Stimulated activated CD4-positive, alpha-beta T cell treated with anti-CD3 and anti-CD28 coated beads, Interleukin-4, amount 100 ng/mL, for 1 hour (primary cell): ENCODE measurements around the gene DDX20.

ENCODE experiments used
- DNase-seq: peaks from one replicate; pipeline ENCODE4 v3.0.0-alpha.2; 2020

The DDX20 gene, protein sequence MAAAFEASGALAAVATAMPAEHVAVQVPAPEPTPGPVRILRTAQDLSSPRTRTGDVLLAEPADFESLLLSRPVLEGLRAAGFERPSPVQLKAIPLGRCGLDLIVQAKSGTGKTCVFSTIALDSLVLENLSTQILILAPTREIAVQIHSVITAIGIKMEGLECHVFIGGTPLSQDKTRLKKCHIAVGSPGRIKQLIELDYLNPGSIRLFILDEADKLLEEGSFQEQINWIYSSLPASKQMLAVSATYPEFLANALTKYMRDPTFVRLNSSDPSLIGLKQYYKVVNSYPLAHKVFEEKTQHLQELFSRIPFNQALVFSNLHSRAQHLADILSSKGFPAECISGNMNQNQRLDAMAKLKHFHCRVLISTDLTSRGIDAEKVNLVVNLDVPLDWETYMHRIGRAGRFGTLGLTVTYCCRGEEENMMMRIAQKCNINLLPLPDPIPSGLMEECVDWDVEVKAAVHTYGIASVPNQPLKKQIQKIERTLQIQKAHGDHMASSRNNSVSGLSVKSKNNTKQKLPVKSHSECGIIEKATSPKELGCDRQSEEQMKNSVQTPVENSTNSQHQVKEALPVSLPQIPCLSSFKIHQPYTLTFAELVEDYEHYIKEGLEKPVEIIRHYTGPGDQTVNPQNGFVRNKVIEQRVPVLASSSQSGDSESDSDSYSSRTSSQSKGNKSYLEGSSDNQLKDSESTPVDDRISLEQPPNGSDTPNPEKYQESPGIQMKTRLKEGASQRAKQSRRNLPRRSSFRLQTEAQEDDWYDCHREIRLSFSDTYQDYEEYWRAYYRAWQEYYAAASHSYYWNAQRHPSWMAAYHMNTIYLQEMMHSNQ

DNA sequence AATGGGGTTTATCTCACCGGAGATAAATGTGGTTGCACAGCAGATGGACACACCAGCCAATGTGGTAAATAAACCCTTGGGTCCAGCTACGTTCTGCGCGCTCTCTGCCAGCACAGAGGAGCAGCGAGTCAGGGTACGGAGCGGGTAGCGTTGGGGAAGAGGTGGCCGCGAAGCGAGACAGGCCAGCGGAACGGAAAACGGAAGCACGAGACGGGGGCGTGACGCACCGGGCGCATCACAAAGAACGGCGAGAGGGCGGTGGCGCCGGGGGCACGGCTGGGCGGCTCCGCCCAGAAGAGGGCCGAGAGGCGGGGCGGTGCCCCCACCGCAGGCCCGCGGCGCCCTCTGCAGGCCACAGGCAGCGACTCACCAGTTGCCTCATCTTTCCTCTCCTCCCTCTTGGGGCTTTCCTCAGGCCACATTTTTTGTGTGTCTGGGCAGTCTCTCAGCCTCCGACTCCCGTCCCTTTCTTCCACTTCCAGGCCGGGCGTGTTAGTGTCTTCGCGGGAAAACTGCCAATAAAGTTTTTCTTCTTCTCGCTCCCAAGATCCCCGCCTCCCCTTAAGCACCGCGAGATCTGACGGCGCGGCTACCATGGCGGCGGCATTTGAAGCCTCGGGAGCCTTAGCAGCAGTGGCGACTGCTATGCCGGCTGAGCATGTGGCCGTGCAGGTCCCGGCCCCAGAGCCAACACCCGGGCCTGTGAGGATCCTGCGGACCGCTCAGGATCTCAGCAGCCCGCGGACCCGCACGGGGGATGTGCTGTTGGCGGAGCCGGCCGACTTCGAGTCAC is at the start of gene DDX20:
TSS of gene DDX20 (plus strand) at position 571 of the 793 bp plus-strand sequence. CDS start at position 595, 24 bp downstream.
- DNase-seq = peak; percentile 92

DNA sequence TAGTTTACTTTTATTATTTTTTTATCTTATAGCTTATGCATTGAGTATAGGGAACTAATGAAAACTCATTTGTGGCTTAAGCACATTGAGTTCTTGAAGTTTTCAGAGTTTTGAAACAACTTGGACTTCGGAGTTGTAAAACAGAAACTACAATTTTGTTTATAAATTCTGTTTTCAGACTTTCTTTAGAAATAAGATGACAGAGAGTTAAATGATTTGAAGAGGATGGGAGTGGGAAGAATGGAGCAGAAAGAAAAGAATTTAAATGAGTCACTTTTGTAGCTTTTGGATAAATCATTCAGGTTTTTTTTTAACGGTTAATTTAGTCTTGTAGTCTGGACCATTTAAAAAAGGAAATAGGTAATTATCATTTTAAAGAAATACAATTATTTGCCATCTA is 48.8 kb upstream of the DDX20 start:
- DNase-seq = no peak

DNA sequence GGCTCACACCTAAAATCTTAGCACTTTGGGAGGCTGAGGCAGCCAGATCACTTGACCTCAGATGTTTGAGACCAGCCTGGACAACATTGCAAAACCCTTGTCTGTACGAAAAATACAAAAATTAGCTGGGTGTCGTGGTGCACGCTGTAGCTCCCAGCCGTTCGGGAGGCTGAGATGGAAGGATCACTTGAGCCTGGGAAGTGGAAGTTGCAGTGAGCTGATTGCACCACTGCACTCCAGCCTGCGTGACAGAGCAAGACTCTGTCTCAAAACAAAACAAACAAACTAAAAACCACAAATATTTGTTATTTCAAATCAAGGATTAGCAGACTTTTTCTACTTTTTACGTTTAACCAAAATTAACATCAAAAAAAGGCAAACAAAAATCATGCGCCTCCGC is 47.8 kb upstream of the DDX20 start:
- no peak for DNase-seq

DNA sequence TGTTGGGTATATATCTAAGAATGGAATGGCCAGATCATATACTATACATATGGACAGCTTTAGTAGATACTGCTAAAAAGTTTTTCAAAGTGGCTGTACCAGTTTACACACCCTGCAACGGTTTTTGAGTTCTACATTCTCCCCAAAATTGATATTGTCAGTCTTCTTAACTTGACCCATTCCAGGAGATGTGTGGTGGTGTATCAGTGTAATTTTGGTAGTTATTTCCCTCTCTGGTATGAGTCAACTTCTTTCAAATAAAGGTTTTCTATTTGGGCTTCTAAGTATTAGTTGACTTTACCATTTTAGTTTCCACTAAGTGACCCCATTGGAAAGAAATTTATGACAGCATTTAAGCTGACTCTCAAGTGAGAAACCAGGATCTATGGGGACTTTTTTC is 45.7 kb upstream of the DDX20 start:
- DNase-seq = no peak

DNA sequence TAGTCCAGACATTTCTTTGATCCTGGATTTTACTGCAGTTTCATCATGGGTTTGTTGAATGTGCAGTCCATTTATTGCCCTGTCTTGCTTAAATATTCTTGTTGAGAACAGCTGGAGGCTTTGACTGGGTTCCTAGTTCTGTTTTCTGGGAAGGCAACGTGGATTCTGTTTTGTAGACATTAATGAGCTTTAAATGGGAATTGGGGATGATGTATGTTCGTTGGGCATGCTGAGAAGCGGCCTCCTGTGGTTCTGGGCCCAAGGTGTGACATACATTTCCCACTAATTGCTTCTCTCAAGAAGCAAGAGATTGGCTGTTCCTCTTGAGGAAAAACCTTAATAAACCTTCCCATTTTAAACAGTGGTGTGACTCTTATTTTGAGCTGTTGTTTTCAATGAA is 39.4 kb upstream of the DDX20 start:
- no peak for DNase-seq

DNA sequence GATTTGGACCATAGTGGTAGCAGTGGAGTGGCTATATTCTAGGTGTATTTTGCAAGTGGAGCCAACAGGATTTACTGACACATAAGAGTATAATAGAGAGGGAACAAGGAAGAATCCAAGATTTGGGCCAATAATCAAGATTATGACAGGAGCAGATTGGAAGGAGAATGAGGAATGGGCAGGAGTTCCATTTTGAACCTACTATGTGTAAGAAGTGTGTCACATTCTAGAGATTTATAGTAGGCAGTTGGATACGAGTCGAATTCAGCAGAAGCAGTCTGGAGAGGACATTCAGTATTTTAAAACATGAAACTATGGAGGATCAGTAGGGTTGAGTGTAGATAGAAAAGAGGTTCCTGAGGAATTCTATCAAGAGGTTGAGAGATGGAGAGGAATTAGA is 38.3 kb upstream of the DDX20 start:
- no peak for DNase-seq

DNA sequence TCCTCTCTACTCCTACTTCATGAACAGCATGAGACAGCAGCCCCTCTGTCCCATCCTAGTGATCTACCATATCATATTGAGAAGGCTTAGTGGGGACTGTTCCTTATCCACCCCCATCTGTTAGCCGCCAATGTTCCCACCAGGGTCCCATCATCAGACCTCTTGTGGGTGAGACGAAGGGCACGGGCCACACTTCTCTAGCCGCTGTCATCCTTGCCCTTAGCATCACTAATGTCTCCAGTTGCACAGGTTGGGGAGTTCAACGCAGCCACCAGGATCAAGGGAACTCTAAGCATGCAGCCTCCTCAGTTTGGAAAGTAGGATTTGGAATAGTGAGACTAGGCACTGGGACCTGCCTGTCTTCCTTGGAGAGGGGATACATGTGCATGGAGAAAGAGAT is 36.6 kb upstream of the DDX20 start:
- no peak for DNase-seq

DNA sequence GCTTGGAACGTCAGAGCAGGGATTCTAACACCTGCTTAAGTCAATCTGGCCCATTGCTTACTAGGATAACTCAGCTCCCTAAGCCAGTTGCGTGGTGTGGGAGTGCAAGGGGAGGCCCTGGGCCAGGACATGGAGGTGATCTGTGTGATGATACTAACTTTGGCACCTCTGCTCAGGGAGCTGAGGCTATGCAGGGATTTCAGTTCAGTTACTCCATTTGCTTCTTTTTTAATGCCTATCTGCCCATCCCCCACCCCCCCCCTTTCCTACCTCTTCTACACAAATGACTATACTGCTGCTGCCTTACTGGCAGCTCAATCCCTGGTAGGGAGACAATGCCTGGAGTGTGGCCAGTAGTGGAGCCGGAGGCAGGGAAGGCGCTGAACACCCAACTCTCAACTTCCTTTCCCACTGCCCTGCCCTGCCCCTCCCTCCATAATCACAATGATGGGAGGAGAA is 36.0 kb upstream of the DDX20 start:
- no peak for DNase-seq

DNA sequence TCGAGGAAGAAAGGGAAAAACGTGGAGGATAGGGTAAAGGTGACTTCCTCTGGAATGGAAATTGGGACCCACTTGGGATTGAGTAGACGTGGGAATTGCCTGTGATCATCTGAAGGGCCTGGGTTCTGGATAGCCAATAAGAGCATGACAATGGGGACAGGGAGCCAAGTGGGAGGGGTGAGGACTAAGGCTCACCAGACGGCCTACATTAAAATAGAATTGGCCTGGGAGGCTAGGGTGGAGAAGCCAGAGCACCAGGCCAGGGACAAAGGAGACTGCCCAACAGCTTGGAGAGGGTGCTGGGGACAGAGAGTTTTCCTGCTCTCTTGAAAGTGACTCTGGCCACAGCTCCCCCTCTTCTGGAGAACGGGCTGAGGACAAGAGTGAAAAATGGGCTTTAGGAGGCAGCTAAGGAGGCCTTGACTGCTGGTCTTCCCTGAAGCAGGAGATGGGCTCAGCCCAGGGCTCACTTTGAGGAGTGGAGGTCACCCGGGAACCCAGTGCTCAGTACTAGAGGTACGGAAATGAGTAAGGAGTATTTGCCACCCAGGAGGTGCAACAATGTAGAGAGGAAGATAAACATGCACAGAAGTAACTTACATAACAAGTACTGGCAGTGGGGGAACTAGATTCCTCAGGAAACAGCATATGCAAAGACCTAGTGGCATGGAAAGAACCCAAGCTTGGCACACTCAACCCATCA is 35.3 kb upstream of the DDX20 start:
- DNase-seq = no peak

DNA sequence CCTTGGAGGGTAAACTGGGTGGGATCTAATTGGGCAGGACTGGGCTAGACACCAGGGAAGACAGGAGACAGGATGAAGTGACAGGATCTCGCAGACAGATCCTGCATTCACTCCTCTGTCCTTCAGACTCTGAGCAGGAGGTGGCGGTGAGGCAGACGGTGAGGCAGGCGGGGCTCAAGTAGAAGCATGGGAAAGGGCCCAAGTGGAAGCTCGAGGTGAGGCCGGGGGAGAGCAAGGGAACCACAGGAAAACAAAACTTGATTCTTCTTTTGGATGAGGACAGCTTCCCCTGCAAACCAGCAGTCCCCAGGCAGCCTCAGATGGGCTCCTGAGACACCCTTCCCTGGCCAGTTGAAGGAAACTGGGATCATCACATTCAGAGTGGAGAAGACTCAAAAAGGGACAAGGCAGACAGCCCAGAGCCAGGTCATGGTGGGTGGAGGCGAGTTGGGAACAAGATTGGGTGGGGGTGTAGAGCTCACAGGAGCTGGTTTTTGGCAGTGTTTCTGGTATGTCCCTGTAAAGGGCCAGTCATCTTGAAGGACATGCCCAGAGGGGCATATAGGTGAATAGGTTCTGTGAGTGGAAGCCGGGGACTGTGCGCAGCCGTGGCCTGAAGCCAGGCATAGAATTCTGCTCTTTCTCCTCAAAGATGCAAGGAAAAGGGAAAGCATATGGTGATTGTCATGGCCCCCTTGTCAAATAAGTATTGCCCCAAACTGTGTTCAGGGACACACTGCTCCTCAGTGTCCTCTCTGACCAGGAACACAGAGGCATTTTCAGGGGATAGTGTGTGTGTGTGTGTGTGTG is 34.5 kb upstream of the DDX20 start:
- no peak for DNase-seq

DNA sequence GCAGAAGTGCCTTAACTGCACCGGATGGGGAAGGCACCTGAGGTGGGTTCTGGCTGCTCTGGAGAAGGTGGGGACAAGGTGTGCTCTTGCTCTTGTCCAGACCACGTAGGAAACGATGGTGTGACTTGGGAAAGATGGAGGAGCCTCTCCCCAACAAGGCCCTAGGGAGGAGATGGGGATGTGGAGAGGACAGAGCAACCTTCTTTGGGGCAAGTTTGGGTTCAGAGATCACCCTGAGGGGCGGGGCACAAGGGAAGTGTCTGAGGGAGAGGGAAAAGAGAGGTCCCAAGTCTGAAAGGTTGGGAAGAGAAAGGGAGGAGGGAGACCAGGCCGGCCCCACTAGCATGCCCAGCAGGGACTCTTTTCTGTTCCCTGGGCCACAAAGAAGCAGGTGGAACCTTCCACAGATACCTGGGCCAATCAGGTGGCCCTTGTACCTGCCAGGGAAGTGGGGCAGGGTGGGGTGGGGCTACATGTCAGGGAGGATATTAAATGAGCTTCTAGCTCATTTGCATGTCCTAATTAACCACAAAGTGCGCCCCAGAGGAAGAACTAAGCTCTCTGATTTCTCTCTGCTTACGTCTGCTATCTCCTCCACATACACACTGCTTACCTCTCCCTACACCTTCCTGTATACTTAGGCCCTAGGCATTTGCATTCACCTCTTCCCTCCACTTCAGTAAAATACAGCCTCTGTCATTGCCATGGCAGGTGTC is 32.5 kb upstream of the DDX20 start:
- no peak for DNase-seq

DNA sequence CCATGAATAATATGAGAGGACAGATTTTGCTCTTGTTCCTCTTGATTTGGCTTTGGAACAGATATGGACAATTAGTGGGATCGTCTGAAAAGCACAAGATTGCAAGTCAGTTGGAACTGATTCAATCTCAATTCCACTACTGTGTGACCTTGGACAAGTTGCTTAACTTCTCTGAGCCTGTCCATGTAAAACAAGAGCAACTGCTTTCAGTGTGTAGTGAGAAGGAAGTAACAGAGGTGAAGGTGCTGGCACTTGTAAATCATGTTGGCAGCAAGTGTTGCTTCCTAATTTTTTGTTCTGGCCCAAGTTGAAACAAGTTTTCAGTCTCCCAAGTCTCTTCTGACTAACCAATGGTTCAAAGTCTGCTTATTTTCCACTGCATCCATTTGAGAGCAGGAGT is 31.8 kb upstream of the DDX20 start:
- DNase-seq = no peak

DNA sequence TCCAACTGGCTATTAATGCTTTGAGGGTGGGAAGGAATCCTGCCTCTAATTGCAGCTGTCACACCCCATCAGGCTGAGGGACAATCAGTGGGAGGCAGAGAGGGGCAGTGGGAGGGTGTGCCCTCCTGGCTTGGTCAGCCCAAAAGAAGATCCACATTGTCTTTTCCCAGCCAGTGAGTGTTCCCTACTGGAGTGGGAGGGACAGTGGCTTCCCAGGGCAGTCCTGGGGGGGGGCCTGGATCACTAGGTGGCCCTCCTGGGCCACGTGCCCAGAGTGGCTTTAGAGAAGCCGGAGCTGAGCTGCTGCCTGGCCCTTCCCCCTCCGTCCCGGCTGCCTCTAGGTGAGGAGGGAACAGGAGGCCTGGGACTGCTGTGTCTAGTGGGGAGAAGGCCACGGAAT is 30.5 kb upstream of the DDX20 start:
- no peak for DNase-seq

DNA sequence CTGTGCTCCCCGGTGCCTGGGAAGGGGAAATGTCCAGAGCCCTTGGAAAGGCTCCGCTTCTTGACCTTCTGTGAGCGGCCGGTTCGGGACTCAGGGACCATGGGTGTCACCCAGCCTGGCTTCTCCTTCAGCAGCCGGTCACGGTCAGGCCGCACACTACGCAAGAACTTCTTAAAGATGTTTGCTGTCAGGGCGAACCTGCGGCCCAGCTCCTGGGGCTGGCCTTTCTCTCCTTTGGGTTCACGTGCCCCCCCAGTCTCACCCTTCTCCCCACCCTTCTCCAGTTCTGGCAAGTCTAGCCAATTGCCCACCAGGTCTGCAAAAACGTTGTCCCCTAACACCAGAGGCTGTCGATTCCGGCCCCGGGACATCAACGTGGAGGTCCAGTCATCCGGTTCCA is 28.6 kb upstream of the DDX20 start:
- DNase-seq = no peak

DNA sequence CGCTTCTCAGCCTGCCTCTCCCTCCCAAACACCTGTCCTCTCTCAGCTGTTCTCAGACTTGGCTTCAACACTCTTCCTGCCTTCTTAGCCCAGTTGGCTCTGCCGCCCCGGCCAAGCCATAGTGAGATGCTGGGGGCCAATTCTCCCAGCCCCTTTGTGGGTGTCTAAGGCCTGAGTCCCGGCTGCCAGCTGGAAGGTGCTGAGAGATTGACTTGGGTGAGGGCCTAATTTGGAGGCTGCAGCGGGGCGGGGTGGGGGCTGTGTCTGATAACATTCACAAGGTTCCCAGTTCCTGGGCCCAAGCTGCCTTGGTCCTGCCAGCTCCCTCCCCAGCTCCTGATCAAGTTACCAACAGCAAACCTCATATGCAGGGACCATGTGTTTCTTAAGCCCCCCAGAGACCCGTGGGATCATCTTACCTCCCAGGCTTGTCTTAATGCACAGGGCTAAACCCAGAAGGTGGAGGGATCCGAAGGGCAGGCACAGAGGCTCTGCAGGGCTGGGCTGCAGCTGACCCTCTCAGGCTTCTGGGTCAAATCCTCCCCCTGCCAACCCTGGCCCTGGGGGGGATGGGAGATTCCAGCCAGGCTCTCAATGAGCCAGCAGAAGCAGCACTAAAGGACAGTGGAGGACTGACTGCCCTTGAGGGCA is 26.3 kb upstream of the DDX20 start:
- DNase-seq = no peak

DNA sequence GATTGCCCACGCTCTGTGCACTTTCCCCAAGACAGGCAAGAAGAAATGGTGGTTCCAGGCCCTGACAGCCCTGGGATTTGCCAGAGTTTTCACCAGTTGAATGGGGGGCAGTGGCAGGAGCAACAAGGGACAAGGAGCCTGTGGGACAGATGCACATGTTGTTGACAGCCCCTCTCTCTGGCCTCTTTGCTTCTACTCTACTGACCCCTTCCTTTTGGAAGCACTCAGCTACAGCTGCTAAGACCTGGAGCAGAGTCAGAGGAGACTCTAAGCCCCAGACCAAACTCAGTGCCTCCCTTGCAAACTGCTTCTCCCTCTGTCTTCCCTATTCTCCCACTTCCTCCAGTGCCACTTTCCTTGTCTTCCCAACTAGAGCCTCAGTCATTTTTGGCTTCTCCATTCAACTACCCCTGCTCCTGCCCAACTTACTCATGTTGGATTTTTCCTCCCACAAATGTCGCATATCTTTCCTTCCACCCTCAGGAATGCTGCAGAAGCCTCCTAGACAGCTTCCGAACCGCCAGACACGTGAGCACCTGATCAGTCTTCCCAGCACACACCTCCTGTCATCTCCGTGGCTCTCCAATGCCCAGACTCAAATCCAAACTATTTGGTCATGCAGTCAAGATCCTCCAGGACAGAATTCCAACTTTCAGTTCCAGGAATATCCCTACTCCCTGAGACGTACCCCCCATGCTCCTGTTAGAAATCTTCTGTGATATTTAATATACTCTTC is 25.6 kb upstream of the DDX20 start:
- no peak for DNase-seq

DNA sequence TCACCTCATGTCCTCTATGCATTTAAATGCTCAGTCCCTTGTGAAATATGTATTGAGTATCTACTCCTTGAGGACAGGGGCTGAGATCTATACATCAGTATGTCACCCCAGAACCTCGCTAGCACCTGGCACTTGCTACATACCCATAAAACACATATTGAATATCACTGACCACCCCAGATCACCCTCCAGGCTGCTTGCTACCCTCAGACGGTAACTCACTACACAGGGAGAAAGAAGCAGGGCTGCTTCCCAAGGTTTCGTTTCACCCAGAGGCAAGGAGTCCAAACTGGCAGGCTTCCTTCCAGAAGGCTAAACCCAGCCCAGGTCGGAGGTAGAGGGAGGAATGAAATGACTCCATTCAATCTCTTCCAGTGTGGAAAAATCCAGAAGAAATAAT is 25.0 kb upstream of the DDX20 start:
- DNase-seq = no peak

DNA sequence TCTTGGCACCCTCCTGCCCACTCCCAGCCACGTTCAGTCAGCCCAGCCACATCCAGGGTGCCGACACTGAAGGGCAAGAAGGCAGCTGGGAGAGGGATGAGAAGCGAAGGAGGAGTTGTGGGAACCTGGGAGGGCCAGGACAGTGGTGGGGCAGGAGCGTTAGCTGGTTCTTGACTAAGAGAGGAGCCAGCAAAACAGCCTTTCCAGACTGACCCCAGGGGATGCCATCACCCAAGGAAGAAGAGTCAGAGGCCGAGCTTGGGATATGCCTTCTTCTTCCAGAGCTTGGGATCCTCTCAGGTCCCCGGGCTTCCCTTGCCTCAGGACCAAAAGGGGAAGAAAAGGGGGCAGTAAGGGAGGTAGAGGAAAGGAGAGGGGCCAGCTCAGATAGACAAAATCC is 23.7 kb upstream of the DDX20 start:
- DNase-seq = no peak

DNA sequence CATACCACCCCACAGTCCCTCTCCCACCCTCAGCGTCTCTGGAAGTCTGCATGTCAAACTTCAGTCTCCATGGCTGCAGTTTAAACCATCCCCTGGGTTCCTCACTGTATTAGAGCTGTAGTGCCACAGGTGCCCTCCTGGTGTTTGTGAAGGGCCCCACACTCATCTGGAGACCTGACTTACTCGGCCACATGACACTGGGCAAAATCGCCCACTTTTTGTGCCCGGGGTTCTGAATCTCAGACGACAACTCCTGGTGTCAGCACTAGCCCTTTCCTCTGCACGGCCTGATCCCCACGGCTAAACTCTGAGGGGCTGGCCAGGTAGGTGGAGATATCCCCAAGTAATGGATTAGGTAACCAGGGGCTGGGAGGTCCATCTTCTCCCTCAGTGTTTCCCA is 23.0 kb upstream of the DDX20 start:
- DNase-seq = no peak
